GM23338 (cell line): ENCODE measurements around the gene OGG1. TPM values are rescaled to one million over a fixed set of nuclear protein-coding genes. Genes with fewer than 3 reads are reported as not detected.

ENCODE experiments used
- polyA plus RNA-seq: library from polyadenylated mRNA; unstranded; fragments of >200 nt; fragmentation: Nextera tagmentation; extraction: Ambion mirVana; gene quantifications from 2 replicates; pipeline ENCODE4 v1.2.1, GENCODE V29; 2016
- total RNA-seq: library from RNA; depleted of rRNA; stranded (reverse); fragments of >200 nt; shearing (Covaris generic); gene quantifications from 2 replicates; pipeline ENCODE4 v1.2.3, GENCODE V29; 2014; rRNA removed

OGG1 gene
- total and polyA plus RNA-seq, 2 experiments from 2014 or later, result 20.6 to 27.6 TPM

Other genes with a start within 250 kb of the OGG1 start
- 11.1 and 11.5 TPM in 2 replicates for gene LHFPL4, start 196.1 kb upstream of the OGG1 start, total RNA-seq
- gene LHFPL4, start 196.1 kb upstream of the OGG1 start, polyA plus RNA-seq, result 2.3 and 4.2 TPM in 2 replicates
- gene MTMR14, start 100.4 kb upstream of the OGG1 start, total RNA-seq, result 48.9 and 54.3 TPM in 2 replicates
- gene MTMR14, start 100.4 kb upstream of the OGG1 start, polyA plus RNA-seq, result 32.8 and 34.4 TPM in 2 replicates
- 7.8 and 8.8 TPM in 2 replicates for gene CPNE9, start 46.1 kb upstream of the OGG1 start, total RNA-seq
- 6.2 and 7.0 TPM in 2 replicates for gene CPNE9, start 46.1 kb upstream of the OGG1 start, polyA plus RNA-seq
- gene BRPF1, start 18.2 kb upstream of the OGG1 start, total RNA-seq, result 23.7 and 24.7 TPM in 2 replicates
- 6.3 and 8.0 TPM in 2 replicates for gene BRPF1, start 18.2 kb upstream of the OGG1 start, polyA plus RNA-seq
- gene CAMK1, start 20.0 kb downstream of the OGG1 start, total RNA-seq, result 3.1 and 4.4 TPM in 2 replicates
- gene CAMK1, start 20.0 kb downstream of the OGG1 start, polyA plus RNA-seq, result 4.4 and 4.9 TPM in 2 replicates
- gene TADA3, start 42.5 kb downstream of the OGG1 start, total RNA-seq, result 54.4 and 61.7 TPM in 2 replicates
- gene TADA3, start 42.5 kb downstream of the OGG1 start, polyA plus RNA-seq, result 29.1 and 31.5 TPM in 2 replicates
- 171 and 176 TPM in 2 replicates for gene ARPC4, start 43.1 kb downstream of the OGG1 start, total RNA-seq
- 71.9 and 73.0 TPM in 2 replicates for gene ARPC4, start 43.1 kb downstream of the OGG1 start, polyA plus RNA-seq
- gene TTLL3, start 60.3 kb downstream of the OGG1 start, total RNA-seq, result 4.5 and 5.3 TPM in 2 replicates
- gene TTLL3, start 60.3 kb downstream of the OGG1 start, polyA plus RNA-seq, result 3.7 and 4.9 TPM in 2 replicates
- 73.4 and 82.8 TPM in 2 replicates for gene RPUSD3, start 94.1 kb downstream of the OGG1 start, total RNA-seq
- 59.6 and 64.3 TPM in 2 replicates for gene RPUSD3, start 94.1 kb downstream of the OGG1 start, polyA plus RNA-seq
- gene CIDEC, start 130.3 kb downstream of the OGG1 start, total RNA-seq, result not detected in 2 replicates
- not detected in 2 replicates for gene CIDEC, start 130.3 kb downstream of the OGG1 start, polyA plus RNA-seq
- gene JAGN1, start 140.7 kb downstream of the OGG1 start, total RNA-seq, result 22.5 and 23.7 TPM in 2 replicates
- gene JAGN1, start 140.7 kb downstream of the OGG1 start, polyA plus RNA-seq, result 27.9 and 32.0 TPM in 2 replicates
- gene IL17RE, start 152.9 kb downstream of the OGG1 start, total RNA-seq, result 3.4 and 4.3 TPM in 2 replicates
- 1.0 and 1.1 TPM in 2 replicates for gene IL17RE, start 152.9 kb downstream of the OGG1 start, polyA plus RNA-seq
- gene IL17RC, start 167.1 kb downstream of the OGG1 start, total RNA-seq, result 12.6 and 15.0 TPM in 2 replicates
- gene IL17RC, start 167.1 kb downstream of the OGG1 start, polyA plus RNA-seq, result 8.4 and 10.2 TPM in 2 replicates
- gene CRELD1, start 183.9 kb downstream of the OGG1 start, total RNA-seq, result 8.4 and 11.5 TPM in 2 replicates
- gene CRELD1, start 183.9 kb downstream of the OGG1 start, polyA plus RNA-seq, result 13.1 and 14.3 TPM in 2 replicates
- gene PRRT3, start 202.5 kb downstream of the OGG1 start, total RNA-seq, result 5.1 and 6.9 TPM in 2 replicates
- 4.3 TPM in 2 replicates for gene PRRT3, start 202.5 kb downstream of the OGG1 start, polyA plus RNA-seq
- 23.8 and 36.2 TPM in 2 replicates for gene EMC3, start 236.9 kb downstream of the OGG1 start, total RNA-seq
- 42.8 and 46.5 TPM in 2 replicates for gene EMC3, start 236.9 kb downstream of the OGG1 start, polyA plus RNA-seq